Measurements from ENCODE around the gene IKZF1.

GRCh38 chr7:50449501-50449880, 145.0 kb downstream of the IKZF1 start:
- no peak for TF ChIP-seq CTCF (IDR thresholded peaks at IDR 0.05; ENCODE audit: low read depth, low read length)
- no peak for TF ChIP-seq EZH2phosphoT487 (IDR thresholded peaks at IDR 0.05; ENCODE audit: low read depth)

Data from OCI-LY3 (cell line).